NCI-H1048 (cell line): Measurements from ENCODE around the gene SPATA16.
"Not testable (repeated sequence)": the region's sequence is repeated elsewhere in the genome, so short reads cannot be mapped to it uniquely, and the experiment has no call there.

Experiments
- DNase-seq: peaks from one replicate; lab custom pipeline; 2025; lab: John Stamatoyannopoulos, UW

Gene SPATA16

DNA sequence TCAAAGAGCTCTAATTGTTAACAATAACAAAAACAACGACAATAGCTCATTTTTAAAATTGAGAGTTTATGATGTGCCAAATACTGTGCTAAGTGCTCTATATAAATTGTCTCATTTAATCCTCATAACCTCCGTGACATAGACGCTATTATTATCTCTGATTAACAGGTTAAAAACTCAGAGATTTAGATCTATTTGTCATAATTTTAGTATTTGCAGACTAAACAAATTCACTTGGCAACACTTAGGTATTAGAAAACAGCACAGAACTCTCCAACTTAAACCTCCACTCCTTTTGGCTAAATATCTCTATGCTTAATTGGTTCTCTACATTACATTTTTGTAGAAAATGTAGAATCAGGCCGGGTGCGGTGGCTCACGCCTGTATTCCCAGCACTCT lies 136.4 kb downstream of the SPATA16 start:
- DNase-seq, result no peak

DNA sequence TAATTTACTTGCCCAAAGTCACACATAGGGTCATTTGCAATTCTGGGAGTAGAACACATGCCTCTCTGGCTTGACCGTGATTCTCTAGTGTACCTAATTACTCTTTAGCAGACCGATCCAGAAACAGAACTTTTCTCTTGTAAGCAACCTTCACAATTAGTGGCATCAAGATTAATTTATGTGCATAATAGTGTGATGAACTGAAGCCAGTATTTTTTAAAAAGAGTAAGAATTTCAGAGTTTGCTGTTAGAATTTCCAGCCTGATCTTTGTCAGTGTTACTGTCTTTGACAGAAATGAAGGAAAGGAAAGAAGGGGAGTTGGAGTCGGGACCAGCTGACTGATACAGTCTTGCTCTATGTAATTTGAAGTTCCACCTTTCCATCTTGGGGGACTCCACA lies 137.1 kb downstream of the SPATA16 start:
- no peak for DNase-seq

DNA sequence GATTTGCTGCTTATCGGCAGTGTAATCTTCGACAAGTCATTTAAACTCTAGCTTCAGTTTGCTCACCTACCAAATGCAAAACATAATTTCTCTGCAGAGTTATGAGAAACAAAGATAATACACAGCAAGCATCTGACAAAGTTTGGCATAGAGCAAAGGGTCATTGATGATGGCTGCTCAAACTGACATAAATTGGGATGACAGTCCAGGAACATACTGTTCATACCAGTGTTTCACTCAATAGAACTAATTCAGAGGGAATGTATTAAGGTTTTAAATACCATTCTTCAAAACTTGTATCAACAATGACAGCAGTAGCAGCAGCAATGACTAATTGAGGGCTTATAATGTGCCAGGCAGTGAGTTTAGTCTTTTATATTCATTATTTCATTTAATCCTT lies 137.6 kb downstream of the SPATA16 start:
- DNase-seq, result no peak

DNA sequence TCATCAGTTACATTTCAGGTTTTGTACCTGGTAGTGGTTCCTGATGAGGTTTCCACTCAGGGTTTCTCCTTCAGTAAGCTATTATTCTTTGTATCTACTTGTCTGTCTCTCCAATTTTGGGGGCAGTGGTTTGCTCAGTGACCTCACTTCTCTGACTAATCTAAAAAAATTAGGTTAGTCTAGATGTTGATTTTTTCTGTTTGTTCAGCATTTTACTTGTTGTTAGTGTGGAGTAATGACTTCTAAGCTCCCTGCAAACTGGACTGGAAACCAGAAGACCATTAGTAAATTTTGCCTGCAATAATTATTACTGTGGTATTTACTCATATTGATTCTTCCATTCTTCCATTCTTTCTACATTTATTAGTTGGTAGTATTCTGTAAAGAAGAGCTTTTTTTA lies 139.4 kb downstream of the SPATA16 start:
- DNase-seq, result no peak

DNA sequence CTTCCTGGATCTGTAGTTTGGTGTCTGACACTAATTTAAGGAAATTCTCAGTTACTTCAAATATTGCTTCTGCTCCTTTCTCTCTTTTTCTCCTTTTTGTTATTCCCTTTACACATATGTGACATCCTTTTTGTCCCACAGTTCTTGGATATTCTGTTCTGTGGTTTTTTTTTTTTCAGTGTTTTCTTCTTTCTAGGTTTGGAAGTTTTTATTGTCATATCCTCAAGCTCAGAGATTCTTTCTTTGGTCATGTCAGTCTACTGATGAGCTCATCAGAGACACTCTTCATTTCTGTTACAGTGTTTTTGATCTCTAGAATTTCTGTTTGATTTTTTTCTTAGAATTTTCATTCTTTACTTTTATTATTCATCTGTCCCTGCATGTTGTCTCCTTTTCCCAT lies 140.5 kb downstream of the SPATA16 start:
- no peak for DNase-seq

DNA sequence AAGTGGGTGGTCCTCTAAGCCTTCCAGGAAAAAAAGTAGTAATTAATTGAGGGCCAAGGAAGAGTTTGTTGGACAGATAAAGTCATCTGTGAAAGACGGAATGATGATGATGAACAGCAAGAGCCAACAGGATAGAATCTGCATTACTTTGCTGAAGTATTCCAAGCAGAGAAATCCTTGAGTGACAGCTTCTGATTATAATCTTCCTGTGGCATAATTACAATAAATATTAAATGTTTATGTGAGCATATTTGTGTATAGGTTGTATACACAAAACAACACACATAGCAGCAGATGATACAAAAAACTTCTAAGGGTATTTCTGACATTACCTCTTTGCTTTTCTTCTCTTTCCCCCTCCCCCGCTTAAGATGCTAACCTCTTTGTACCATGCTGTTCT lies 147.6 kb downstream of the SPATA16 start:
- no peak for DNase-seq

DNA sequence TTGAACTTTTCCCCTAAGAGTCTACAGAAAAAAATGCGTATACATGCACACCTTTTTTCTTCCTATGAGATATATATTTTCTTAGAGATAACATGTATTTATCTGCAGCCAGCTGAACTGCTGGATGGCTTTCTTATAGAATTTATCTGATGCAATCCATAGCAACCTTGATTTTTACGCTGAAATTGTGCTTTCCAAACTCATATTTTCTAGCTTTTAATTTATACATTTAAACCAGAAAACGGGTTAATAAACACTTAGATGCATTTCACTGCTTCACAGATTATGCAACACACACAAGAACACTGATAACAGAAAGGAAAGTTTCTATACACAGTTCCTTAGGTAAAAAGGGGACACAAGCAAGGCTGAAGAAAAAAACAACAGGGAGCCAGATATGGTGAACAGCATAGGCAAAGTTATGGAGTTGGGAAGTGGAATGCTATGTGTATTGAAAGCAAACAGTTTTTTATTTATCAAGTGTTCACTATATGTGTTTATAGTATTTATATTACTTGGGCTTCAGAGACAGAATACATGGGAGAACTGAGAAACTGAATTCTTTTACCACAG lies 149.5 kb downstream of the SPATA16 start:
- DNase-seq, result no peak

DNA sequence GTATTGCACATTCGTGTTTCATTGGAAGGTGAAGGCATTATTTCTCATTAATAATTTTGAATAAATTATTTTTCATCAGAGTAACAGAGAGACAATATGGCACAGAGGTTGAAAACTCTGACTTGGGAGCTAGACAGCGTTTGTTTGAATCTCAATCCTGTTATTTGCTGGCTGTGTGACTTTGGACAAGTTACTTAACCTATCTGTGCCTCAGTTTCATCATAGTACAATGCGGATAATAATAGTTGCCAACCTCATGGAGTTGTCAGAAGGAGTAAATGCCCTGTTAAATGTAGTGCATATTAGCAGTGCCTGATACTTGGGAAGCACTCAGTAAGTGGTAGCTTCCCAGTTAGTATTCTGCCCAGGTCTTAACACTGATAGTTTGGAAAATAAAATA lies 151.7 kb downstream of the SPATA16 start:
- DNase-seq, result no peak

DNA sequence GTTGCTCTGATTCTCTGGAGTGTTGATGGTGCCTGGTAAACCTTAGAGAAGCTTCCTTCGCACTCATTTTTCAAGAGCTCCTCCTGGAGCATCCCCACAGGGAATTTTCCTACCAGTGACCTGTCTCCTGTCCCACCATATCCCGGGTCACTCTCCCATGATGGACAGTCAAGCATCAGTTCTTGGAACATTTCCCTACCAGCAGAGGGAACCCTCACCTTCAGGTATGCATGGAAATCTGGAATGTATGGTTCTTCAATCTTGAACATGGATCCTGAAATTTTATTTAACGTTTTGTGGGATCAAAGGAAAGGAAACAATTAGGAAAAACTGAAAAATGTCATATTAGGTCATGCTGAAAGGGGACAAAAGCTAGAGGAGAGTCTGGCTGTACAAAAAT lies 153.8 kb downstream of the SPATA16 start:
- no peak for DNase-seq

DNA sequence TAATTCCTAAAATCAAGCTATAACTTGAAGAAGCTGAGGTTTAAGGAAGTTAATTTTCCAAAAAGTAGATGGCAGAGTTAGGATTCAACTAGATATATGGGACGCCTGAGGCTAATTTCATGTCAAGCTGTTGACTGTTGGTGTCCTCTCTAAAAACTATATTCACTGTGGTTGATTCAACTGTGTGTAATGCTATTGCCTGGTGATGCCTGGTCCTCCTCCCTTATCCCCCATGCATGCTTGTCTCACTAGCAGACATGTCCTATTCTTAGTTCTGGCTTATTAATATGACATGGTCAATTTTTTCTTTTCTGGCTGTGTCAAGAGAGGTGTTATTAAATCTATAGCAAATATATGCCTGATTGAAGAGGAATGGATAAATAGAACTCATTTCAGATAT lies 156.1 kb downstream of the SPATA16 start:
- DNase-seq, result no peak

DNA sequence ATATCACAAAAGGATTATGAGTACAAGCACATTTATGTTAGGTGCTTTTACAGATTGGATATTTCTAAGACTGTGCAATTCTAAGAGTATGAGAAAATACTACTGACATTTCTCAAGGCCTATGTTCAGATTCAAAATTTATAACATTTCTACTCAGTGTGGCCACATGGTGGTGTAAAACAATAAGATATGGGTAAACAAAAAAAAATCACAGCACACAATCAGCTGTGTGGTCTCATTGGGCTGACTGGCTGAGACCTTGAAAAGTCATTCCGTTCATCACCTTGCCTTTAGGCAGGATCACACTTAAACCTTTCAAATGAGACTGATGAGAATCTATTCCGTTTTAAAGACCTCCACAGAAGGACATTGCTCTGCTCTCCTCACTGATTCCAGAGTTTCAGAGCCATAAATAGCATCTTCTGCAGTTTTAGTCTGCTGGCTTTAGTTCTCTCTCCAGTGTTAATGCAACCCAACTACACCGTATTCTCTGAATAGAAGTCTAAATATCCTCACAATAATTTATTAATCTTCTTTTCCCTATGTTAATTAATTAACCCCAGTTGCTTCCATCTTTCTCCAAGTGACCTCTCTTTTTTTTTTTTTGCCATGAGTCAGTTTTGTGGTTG lies 158.2 kb downstream of the SPATA16 start:
- DNase-seq, result no peak

DNA sequence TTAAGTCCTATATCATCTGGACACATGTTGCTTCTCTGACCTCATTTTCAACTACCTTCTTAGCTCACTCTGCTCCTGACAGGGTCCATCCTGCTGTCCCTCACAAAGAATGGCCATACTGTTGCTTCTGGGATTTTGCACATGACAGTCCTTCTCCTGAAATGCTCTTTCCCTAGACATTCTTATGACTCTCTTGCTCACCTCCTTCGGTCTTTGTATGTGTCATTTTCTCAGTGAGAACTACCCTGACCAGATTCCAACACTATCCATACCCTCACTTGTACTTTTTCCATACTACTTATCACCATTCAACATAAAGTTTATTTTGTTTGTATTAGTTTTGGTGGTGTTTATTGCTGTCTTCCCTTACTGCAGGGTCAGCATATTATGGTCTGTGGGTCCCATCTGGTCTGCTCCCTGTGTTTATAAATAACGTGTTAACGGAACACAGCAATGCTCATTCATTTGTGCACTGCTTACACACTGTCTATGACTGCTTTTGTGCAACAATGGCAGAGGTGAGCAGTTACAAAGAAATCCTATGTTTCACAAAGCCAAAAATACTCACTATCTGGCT lies 159.5 kb downstream of the SPATA16 start:
- DNase-seq, result no peak

DNA sequence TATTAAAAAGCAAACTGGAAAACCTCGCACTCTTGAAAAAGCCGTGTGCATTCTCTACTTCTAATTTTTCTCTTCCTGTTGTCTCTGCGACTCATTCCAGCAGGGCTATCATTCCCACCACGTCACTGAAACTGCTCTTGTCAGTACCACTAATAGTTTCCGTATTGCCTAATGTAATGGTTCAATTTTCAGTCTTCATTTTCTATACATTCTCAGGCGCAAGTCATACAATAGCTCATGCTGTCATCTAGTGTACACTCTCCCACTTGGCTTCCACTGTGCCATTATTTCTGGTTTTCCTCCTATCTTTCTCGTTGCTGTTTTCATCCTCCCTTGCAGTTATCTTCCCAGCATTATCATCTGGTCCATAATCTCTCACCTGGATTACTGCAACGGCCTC lies 160.2 kb downstream of the SPATA16 start:
- no peak for DNase-seq

DNA sequence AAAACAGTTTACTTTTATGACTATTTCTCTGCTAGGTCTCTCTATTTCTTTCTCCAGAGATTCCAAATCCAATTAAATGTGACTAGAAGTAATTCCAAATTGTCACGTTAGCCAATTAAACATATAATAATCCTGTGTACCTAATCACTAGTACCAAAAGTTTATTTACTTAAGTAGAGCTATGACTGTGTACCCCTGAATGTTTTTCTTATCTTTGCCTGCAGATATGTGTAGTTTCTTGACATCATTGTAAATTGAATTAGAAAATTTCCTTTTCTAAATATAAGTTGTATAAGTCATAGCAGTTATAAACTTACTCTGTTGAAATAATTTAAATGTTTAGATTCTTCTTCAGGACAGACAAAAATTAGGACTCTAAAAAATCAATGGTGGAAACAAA lies 163.3 kb downstream of the SPATA16 start:
- no peak for DNase-seq

DNA sequence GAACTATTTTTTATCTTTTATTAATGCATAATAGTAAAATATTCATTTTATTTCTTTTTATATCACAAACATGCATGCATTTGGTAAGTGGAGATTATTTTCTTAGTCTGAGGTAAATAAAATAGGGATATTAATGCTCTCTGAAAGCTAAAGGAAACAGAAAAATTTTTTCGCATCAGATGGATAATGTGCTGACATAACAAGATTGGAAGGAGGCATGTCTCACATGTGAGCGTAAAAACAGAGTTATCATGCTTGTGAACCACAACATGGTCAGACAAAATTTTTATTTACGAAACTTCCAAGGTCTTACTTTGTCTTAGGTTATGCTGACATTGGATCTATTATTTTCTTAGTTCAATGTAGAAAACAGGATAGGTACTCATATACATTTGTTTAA lies 166.1 kb downstream of the SPATA16 start:
- no peak for DNase-seq

DNA sequence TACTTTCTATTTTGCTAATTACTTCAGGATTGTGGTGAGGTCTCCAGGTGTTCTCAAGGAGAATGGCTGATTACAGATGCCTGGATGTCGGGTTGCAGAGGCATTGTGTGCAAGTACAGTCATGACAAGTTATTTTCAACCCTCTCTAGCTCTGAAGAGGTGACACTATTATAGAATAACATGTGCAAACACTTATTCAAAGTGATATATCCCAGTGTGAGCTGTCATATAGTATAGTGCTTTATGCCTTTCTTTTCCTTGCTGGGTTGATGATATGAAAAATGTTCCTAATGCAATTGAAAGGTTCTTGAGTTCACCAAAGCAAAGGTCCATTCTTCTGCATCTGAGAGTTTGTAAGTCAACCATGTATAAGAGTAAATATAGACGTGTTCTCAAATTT lies 167.2 kb downstream of the SPATA16 start:
- no peak for DNase-seq

DNA sequence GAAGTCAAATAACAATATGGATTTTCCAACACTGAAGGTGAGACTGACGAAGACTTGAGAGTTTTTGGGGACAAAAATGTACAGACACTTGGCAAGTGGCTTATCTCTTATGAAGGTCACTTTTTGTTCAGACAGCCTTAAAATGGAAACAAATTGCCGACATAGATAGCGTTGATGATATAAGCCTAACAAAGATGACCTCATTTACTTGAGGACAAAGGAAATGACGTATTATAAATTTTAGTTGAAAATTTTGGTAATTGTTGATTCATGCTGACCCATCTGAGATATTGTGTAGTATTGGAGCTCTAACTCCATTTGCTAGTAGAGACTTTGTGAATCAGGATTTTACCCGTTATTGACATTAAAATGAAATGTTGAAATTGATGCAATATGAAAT lies 168.3 kb downstream of the SPATA16 start:
- no peak for DNase-seq

DNA sequence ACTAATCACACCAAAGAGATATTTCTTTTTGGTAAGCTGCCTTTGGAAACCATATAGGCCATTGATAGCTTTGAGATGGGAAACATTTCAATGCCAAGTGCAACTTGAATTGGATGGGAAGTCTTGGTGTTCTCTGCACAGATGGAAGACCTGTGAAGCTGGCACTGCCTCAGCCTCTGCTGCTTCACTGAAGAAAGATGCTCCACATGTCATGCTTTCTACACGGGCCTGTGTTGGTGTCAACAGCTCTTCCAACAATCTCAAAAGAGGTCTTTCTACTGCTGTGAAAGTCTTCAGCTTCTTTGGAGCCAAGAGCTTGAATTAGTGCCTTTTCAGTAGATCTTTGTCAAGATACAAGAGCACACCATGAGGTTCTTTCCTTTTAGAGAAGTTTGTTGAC lies 169.0 kb downstream of the SPATA16 start:
- no peak for DNase-seq

DNA sequence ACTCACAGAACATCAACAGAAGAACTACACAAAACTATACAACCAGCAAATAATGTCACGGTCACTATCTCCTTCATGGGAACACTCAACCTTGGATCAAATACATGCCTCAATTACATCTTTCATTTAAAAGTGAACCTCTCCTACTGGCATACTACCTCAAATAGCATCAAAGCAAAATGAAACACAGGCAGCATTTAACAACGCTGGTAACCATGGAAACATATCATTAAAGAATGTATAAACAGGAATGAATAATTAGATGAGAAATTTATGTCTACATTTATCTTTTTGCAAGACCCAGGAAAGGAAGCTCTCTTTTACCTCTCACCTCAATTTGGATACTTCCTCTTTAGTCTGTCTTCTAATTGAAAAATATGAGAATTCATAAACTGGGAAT lies 172.4 kb downstream of the SPATA16 start:
- no peak for DNase-seq

DNA sequence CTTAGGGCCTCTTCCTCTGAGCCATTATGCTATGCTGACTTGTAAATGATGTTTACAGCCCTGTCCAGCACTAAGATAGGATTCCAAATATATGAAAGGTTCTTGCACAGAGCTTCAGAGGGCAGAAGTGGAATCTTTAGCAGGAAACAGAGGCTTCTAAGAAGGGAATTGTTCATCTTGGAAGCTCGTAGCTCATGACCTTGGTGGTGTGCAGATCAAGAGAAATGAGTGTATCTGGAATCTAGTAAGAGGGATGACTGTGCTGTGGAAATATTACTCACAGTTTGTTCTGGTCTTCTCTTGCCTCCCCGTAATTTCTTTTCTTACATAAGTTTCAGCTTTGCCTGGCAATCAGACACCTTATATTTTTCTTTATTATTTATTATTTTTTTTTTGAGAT lies 175.8 kb downstream of the SPATA16 start:
- DNase-seq, result no peak

DNA sequence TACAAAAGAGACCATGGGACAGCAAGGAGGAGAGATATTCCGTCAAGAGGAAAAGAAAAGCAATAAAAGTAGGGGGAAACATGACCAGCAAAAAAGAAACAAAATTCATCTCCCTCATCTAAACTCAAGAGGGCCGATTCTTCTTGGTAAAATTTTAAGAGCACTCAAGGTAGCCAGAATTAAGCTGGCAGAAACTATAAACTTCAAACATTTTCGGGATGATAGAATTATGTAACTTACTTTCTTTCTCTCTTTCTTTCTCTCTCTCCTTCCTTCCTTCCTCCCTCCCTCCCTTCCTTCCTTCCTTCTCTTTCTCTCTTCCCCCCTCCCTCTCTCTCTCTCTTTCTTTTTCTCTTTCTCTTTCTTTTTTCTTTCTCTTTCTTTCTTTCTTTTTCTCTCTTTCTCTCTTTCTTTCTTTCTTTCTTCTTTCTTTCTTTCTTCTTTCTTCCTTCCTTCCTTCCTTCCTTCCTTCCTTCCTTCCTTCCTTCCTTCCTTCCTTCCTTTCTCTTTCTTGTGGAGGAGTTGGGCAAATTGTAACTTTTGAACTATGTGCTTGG lies 180.3 kb downstream of the SPATA16 start:
- DNase-seq, result not testable (repeated sequence)

DNA sequence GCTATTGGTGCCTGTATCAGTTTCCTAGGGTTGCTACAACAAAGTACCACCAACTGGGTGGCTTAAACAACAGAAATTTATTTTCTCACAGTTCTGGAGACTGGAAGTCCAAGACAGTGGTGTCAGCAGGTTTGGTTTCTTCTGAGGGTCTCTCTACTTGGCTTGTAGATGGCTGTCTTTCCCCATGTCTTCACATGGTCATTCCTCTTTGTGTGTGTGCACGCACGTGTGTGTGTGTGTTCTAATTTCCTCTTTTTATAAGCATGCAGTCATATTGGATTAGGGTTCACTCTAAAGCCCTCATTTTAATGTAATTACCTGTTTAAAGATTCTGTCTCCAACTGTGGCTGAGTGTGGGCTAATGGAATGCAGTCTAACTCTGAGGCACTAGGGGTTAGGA lies 182.5 kb downstream of the SPATA16 start:
- no peak for DNase-seq

DNA sequence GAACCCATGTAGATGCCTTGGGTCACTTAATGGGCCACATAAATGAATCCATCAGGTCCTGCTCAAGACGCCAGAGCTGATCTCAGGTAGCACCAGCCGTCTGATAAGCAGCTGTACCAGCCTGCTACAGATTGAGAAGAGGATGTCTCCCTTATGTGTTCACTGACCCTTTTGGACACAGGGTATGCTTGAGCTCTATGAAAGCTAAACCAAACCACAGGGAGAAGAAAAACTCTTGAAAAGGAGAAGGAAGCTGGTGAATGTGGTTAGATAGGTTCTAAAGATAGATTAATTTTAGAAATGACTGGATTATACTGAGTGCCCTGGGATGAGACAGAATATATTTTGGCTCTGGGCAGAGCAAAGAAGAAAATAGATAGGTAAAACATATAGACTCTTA lies 187.5 kb downstream of the SPATA16 start:
- DNase-seq, result no peak

DNA sequence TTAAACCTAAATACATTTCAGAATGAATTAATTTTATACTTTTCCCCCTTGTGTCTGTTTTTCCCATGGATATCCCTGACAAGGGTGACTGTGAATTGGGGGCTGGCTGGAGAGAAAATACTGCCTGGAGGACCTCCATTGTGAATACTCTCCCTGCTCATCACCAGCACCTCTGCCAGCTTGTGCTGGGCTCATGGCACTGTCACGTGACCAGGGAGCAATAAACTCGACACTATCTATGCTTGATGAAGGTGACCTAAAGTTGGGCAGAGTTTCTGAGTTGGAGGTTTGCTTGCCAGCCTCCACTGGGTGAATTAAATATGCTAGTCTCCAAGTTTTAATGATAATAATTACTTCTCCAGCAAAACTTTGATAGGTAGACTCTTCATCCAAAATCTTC lies 189.5 kb downstream of the SPATA16 start:
- no peak for DNase-seq
